Panc1 (cell line): ENCODE measurements around the gene CROCC.
"Not testable (repeated sequence)": the region's sequence is repeated elsewhere in the genome, so short reads cannot be mapped to it uniquely, and the experiment has no call there.

Source experiments
- SIN3A ChIP-seq: IDR thresholded peaks from 2 replicates; pipeline ENCODE4 v1.6.1; 2012; ENCODE audit warnings: low read depth, mild to moderate bottlenecking, low read length, moderate library complexity, borderline replicate concordance; ENCODE audit not compliant: insufficient read depth
- TCF7L2 ChIP-seq: IDR thresholded peaks from 2 replicates; pipeline ENCODE4 v1.6.1; 2011; ENCODE audit warnings: mild to moderate bottlenecking, low read depth, low read length, inconsistent platforms
- TF ChIP-seq, protein P1 (sequence below): fragments of 450-650 bp; IDR thresholded peaks from 2 replicates; pipeline ENCODE4 v1.5.1; 2017; ENCODE audit warnings: mild to moderate bottlenecking

DNA sequence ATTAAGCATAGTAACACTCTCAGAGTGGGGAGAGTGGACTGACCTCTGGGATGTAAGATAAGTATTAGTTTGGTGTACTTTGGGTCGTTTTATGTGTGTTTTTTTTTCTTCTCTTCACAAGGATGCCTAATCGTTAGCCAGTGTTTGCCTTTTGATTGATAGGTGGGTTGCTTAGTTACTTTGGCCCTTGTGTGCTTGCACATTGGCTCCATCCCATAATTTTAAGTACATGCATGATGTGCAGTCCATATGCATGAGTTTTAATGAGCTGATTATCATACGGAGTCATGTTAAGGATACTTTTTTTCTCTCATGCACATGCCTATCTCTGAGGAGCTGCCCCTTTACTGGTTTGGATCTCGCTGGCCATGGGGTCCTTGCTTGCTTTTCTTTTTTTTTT, 30.7 kb upstream of the CROCC start:
- not testable (repeated sequence) for TF ChIP-seq SIN3A, TCF7L2
- TF ChIP-seq, protein P1, sequence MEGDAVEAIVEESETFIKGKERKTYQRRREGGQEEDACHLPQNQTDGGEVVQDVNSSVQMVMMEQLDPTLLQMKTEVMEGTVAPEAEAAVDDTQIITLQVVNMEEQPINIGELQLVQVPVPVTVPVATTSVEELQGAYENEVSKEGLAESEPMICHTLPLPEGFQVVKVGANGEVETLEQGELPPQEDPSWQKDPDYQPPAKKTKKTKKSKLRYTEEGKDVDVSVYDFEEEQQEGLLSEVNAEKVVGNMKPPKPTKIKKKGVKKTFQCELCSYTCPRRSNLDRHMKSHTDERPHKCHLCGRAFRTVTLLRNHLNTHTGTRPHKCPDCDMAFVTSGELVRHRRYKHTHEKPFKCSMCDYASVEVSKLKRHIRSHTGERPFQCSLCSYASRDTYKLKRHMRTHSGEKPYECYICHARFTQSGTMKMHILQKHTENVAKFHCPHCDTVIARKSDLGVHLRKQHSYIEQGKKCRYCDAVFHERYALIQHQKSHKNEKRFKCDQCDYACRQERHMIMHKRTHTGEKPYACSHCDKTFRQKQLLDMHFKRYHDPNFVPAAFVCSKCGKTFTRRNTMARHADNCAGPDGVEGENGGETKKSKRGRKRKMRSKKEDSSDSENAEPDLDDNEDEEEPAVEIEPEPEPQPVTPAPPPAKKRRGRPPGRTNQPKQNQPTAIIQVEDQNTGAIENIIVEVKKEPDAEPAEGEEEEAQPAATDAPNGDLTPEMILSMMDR = not testable (repeated sequence)
